Liver (tissue), 9 donors: Measurements from ENCODE around the gene SPTBN4. TPM values are rescaled to one million over a fixed set of nuclear protein-coding genes. Genes with fewer than 3 reads are reported as not detected.

Experiments used
- DNase-seq: peaks from one replicate; pipeline ENCODE4 v3.0.0-alpha.2; 2017; ENCODE audit warnings: low spot score
- H3K27ac ChIP-seq, 2 donors: one replicate each; pipeline ENCODE4 v1.7.0; 2013; ENCODE audit warnings: inconsistent platforms in 2 of 2, low read length in 2 of 2, control low read depth in 1 of 2, low read depth in 1 of 2, mild to moderate bottlenecking in 1 of 2
- H3K27me3 ChIP-seq, 4 donors: one replicate each; pipeline versions ENCODE4 v1.6.1 to v1.7.0; 2013; ENCODE audit warnings: low read length in 3 of 4, inconsistent platforms in 1 of 4, mild to moderate bottlenecking in 1 of 4, moderate library complexity in 1 of 4; ENCODE audit not compliant: control insufficient read depth in 4 of 4, insufficient read depth in 4 of 4
- H3K36me3 ChIP-seq, 4 donors: one replicate each; pipeline versions ENCODE4 v1.6.1 to v1.7.0; 2013; ENCODE audit warnings: low read length in 3 of 4, mild to moderate bottlenecking in 3 of 4, low read depth in 1 of 4, moderate library complexity in 1 of 4; ENCODE audit not compliant: control insufficient read depth in 4 of 4, insufficient read depth in 3 of 4
- H3K4me1 ChIP-seq, 4 donors: one replicate each; pipeline versions ENCODE4 v1.6.1 to v1.7.0; 2013; ENCODE audit warnings: low read length in 3 of 4, mild to moderate bottlenecking in 3 of 4, moderate library complexity in 1 of 4; ENCODE audit not compliant: control insufficient read depth in 4 of 4, insufficient read depth in 4 of 4
- H3K4me3 ChIP-seq, 3 donors: one replicate each; pipeline versions ENCODE4 v1.6.1 to v1.7.0; 2013; ENCODE audit warnings: low read length in 3 of 3, control low read depth in 1 of 3, low read depth in 1 of 3, mild to moderate bottlenecking in 1 of 3
- H3K9ac ChIP-seq, 2 donors: one replicate each; pipeline ENCODE4 v1.7.0; 2013; ENCODE audit warnings: low read length in 2 of 2, mild to moderate bottlenecking in 2 of 2, moderate library complexity in 2 of 2, control low read depth in 1 of 2, low read depth in 1 of 2
- H3K9me3 ChIP-seq, 4 donors: one replicate each; pipeline versions ENCODE4 v1.6.1 to v1.7.0; 2013; ENCODE audit warnings: low read length in 3 of 4; ENCODE audit not compliant: control insufficient read depth in 4 of 4
- EGR1 ChIP-seq, 2 donors: IDR thresholded peaks; 2 replicates each; pipeline ENCODE4 v1.6.1; 2016 to 2018; ENCODE audit warnings: antibody characterized with exemption in 2 of 2, low read depth in 2 of 2
- FOXA1 ChIP-seq: IDR thresholded peaks from 2 replicates; pipeline ENCODE4 v1.6.1; 2016; ENCODE audit warnings: antibody characterized with exemption
- FOXA2 ChIP-seq: IDR thresholded peaks from 2 replicates; pipeline ENCODE4 v1.6.1; 2016; ENCODE audit warnings: antibody characterized with exemption
- GABPA ChIP-seq, 2 donors: IDR thresholded peaks in 1 of 2; conservative IDR thresholded peaks in 1 of 2; 2 replicates each; pipeline ENCODE4 v1.6.1; 2016; ENCODE audit warnings: antibody characterized with exemption in 2 of 2, mild to moderate bottlenecking in 1 of 2, moderate library complexity in 1 of 2
- HNF4A ChIP-seq, 2 donors: conservative IDR thresholded peaks; 2 replicates each; pipeline ENCODE4 v1.6.1; 2016; ENCODE audit warnings: antibody characterized with exemption in 2 of 2, mild to moderate bottlenecking in 2 of 2
- HNF4G ChIP-seq: IDR thresholded peaks from 2 replicates; pipeline ENCODE4 v1.6.1; 2016; ENCODE audit warnings: antibody characterized with exemption
- JUND ChIP-seq, 2 donors: IDR thresholded peaks; 2 replicates each; pipeline ENCODE4 v1.6.1; 2016; ENCODE audit warnings: antibody characterized with exemption in 2 of 2
- NR2F2 ChIP-seq: IDR thresholded peaks from 2 replicates; pipeline ENCODE4 v1.6.1; 2016; ENCODE audit warnings: antibody characterized with exemption
- RAD21 ChIP-seq, 2 donors: IDR thresholded peaks; 2 replicates each; pipeline ENCODE4 v1.6.1; 2016; ENCODE audit warnings: antibody characterized with exemption in 2 of 2, mild to moderate bottlenecking in 2 of 2
- RXRA ChIP-seq, 2 donors: IDR thresholded peaks; 2 replicates each; pipeline ENCODE4 v1.6.1; 2017 to 2018; ENCODE audit warnings: antibody characterized with exemption in 2 of 2, mild to moderate bottlenecking in 1 of 2
- SP1 ChIP-seq: IDR thresholded peaks from 2 replicates; pipeline ENCODE4 v1.6.1; 2018; ENCODE audit warnings: antibody characterized with exemption, mild to moderate bottlenecking
- TAF1 ChIP-seq: conservative IDR thresholded peaks from 2 replicates; pipeline ENCODE4 v1.6.1; 2016; ENCODE audit warnings: antibody characterized with exemption, mild to moderate bottlenecking
- YY1 ChIP-seq: IDR thresholded peaks from 2 replicates; pipeline ENCODE4 v1.6.1; 2016; ENCODE audit warnings: antibody characterized with exemption, mild to moderate bottlenecking
- WGBS: extraction: QIAGEN DNeasy Blood & Tissue Kit; methylation state at CpG from one replicate; pipeline ENCODE4 v1.1.7; 2013; 5-methylcytosine and 5-hydroxymethylcytosine counted together
- polyA plus RNA-seq, 2 donors: library from polyadenylated mRNA; stranded (reverse) in 1 of 2; unstranded in 1 of 2; fragments of 200-250 nt in 1 of 2; fragments of >200 nt in 1 of 2; fragmentation: Nextera tagmentation in 1 of 2; extraction: Ambion mirVana in 1 of 2; gene quantifications; one replicate each; pipeline versions ENCODE4 v1.2.1 to v1.2.3, GENCODE V29; 2013 to 2015
- total RNA-seq, 2 donors: library from RNA; depleted of rRNA; stranded (reverse); fragments of >200 nt; gene quantifications; one replicate each; pipeline ENCODE4 v1.2.3, GENCODE V29; 2014
- TF ChIP-seq, protein P1 (sequence below): IDR thresholded peaks from 2 replicates; pipeline ENCODE4 v1.6.1; 2016; ENCODE audit warnings: antibody characterized with exemption
- TF ChIP-seq, protein P2 (sequence below): fragments of 150-350 bp; IDR thresholded peaks from 2 replicates; pipeline ENCODE4 v1.5.1; 2017; ENCODE audit warnings: improper control_type of control experiment, low read depth, low read length; ENCODE audit not compliant: missing input control
- TF ChIP-seq, protein P3 (sequence below): IDR thresholded peaks from 2 replicates; pipeline ENCODE4 v1.6.1; 2016; ENCODE audit warnings: antibody characterized with exemption, mild to moderate bottlenecking
- TF ChIP-seq, protein P4 (sequence below): IDR thresholded peaks from 2 replicates; pipeline ENCODE4 v1.6.1; 2016; ENCODE audit warnings: antibody characterized with exemption
- TF ChIP-seq, protein P5 (sequence below): IDR thresholded peaks from 2 replicates; pipeline ENCODE4 v1.6.1; 2016; ENCODE audit warnings: antibody characterized with exemption
- donor health status: healthy.
- donor health status: healthy.
- donor health status: healthy.
- donor health status: healthy.
- donor health status: healthy.

The SPTBN4 gene
- total and polyA plus RNA-seq, 4 donors, result 0.13 to 1.1 (median 0.62) TPM

DNA sequence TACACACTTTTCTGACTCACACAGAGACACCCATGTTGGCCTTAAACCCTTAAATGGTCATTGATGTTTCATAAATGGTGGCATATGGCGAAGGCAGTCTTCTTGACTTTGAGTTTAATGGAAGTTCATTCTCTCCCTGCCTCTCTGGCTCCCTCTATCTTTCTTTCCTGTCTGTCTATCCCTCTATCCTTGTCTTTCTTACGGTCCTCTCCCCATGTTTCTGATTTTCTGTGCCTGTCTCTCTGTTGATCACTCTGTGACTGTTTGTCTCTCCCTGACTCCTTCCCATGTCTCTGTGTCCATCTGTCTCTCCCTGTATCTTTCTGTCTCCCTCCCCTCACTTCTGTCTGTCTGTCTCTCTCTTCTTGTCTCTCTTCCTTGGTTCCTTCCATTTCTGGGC is 66.7 kb downstream of the SPTBN4 start (continued):
- TF ChIP-seq HNF4A (conservative IDR thresholded peaks at IDR 0.05) (no peak), EGR1 (IDR thresholded peaks at IDR 0.05; ENCODE audit: low read depth in 2 of 2) (no peak), FOXA2 (no peak), YY1 (no peak)
- TF ChIP-seq, protein P1, sequence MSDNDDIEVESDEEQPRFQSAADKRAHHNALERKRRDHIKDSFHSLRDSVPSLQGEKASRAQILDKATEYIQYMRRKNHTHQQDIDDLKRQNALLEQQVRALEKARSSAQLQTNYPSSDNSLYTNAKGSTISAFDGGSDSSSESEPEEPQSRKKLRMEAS, result no peak

DNA sequence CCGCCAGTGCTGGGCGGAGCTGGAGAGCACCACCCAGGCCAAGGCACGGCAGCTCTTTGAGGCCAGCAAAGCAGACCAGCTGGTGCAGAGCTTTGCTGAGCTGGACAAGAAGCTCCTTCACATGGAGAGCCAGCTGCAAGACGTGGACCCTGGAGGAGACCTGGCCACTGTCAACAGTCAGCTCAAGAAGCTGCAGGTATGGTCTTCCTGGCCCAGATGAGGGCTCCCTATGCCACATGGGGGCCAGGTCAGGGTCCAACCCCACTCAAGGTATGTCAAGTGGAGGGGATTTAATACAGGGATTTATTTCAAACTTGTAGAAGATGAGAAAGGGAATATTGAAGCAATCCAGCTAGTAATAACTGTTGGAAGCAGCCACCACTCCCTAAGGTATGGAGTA is 67.3 kb downstream of the SPTBN4 start:
- WGBS, result 83% methylated on average over 4 of the region's 4 CpGs
- H3K4me1 ChIP-seq, result peaks cover 0 to 8% (median 5%) of the 10 kb centered on the region in 4 donors
- no peak overlapping the region for H3K27ac ChIP-seq
- H3K4me3 ChIP-seq, result no peak overlapping the region
- H3K9ac ChIP-seq, result no peak overlapping the region
- no peak for DNase-seq
- TF ChIP-seq, protein P2, sequence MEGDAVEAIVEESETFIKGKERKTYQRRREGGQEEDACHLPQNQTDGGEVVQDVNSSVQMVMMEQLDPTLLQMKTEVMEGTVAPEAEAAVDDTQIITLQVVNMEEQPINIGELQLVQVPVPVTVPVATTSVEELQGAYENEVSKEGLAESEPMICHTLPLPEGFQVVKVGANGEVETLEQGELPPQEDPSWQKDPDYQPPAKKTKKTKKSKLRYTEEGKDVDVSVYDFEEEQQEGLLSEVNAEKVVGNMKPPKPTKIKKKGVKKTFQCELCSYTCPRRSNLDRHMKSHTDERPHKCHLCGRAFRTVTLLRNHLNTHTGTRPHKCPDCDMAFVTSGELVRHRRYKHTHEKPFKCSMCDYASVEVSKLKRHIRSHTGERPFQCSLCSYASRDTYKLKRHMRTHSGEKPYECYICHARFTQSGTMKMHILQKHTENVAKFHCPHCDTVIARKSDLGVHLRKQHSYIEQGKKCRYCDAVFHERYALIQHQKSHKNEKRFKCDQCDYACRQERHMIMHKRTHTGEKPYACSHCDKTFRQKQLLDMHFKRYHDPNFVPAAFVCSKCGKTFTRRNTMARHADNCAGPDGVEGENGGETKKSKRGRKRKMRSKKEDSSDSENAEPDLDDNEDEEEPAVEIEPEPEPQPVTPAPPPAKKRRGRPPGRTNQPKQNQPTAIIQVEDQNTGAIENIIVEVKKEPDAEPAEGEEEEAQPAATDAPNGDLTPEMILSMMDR, result no peak
- TF ChIP-seq, protein P1, result no peak
- TF ChIP-seq NR2F2 (no peak), JUND (IDR thresholded peaks at IDR 0.05) (no peak), EGR1 (IDR thresholded peaks at IDR 0.05; ENCODE audit: low read depth in 2 of 2) (no peak), HNF4A (conservative IDR thresholded peaks at IDR 0.05) (no peak), GABPA (IDR thresholded peaks at IDR 0.05 in 1 of 2, conservative IDR thresholded peaks at IDR 0.05 in 1 of 2) (no peak), FOXA2 (no peak), FOXA1 (no peak), RXRA (IDR thresholded peaks at IDR 0.05) (no peak), RAD21 (IDR thresholded peaks at IDR 0.05) (no peak), TAF1 (no peak), SP1 (no peak), YY1 (no peak), HNF4G (no peak)
- TF ChIP-seq, protein P3, sequence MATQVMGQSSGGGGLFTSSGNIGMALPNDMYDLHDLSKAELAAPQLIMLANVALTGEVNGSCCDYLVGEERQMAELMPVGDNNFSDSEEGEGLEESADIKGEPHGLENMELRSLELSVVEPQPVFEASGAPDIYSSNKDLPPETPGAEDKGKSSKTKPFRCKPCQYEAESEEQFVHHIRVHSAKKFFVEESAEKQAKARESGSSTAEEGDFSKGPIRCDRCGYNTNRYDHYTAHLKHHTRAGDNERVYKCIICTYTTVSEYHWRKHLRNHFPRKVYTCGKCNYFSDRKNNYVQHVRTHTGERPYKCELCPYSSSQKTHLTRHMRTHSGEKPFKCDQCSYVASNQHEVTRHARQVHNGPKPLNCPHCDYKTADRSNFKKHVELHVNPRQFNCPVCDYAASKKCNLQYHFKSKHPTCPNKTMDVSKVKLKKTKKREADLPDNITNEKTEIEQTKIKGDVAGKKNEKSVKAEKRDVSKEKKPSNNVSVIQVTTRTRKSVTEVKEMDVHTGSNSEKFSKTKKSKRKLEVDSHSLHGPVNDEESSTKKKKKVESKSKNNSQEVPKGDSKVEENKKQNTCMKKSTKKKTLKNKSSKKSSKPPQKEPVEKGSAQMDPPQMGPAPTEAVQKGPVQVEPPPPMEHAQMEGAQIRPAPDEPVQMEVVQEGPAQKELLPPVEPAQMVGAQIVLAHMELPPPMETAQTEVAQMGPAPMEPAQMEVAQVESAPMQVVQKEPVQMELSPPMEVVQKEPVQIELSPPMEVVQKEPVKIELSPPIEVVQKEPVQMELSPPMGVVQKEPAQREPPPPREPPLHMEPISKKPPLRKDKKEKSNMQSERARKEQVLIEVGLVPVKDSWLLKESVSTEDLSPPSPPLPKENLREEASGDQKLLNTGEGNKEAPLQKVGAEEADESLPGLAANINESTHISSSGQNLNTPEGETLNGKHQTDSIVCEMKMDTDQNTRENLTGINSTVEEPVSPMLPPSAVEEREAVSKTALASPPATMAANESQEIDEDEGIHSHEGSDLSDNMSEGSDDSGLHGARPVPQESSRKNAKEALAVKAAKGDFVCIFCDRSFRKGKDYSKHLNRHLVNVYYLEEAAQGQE, result no peak
- TF ChIP-seq, protein P4, sequence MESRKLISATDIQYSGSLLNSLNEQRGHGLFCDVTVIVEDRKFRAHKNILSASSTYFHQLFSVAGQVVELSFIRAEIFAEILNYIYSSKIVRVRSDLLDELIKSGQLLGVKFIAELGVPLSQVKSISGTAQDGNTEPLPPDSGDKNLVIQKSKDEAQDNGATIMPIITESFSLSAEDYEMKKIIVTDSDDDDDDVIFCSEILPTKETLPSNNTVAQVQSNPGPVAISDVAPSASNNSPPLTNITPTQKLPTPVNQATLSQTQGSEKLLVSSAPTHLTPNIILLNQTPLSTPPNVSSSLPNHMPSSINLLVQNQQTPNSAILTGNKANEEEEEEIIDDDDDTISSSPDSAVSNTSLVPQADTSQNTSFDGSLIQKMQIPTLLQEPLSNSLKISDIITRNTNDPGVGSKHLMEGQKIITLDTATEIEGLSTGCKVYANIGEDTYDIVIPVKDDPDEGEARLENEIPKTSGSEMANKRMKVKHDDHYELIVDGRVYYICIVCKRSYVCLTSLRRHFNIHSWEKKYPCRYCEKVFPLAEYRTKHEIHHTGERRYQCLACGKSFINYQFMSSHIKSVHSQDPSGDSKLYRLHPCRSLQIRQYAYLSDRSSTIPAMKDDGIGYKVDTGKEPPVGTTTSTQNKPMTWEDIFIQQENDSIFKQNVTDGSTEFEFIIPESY, result no peak
- TF ChIP-seq, protein P5, sequence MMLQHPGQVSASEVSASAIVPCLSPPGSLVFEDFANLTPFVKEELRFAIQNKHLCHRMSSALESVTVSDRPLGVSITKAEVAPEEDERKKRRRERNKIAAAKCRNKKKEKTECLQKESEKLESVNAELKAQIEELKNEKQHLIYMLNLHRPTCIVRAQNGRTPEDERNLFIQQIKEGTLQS, result no peak
- H3K27me3 ChIP-seq, result no peaks in the 10 kb centered on the region
- H3K9me3 ChIP-seq, result peaks cover 0 to 6% (median under 1%) of the 10 kb centered on the region in 4 donors
- H3K36me3 ChIP-seq, result no peaks in the 10 kb centered on the region
